IMR-90 (cell line): ENCODE results near the gene ACSBG1. TPM values are rescaled to one million over a fixed set of nuclear protein-coding genes. Genes with fewer than 3 reads are reported as not detected.

Experiments used
- ATAC-seq: fragments of 200-7000 bp; cut with Tn5 transposase; 2 replicates; pipeline ENCODE4 v1.9.1; 2020; ENCODE audit warnings: low read depth, mild to moderate bottlenecking, moderate library complexity
- BruUV-seq: library from RNA; stranded (reverse); fragments of 400-500 nt; replicated peaks from 2 replicates; lab custom pipeline; 2021; lab: Mats Ljungman, UMichigan
- CTCF ChIA-PET: fragments of 300-600 bp; formaldehyde crosslinking; extraction: SDS; loops from one replicate; lab custom pipeline; 2021; ENCODE audit warnings: antibody characterized with exemption; lab: Yijun Ruan, JAX
- POLR2A ChIA-PET: fragments of 300-600 bp; sonication (Branson Sonifier 250); formaldehyde crosslinking; loops from one replicate; lab custom pipeline; 2022; ENCODE audit warnings: antibody characterized with exemption; ENCODE audit not compliant: unreplicated experiment; lab: Charles Lee
- DNase-seq: peaks from one replicate; pipeline ENCODE4 v3.0.0; 2013
- H2AFZ ChIP-seq: replicated peaks from 2 replicates; pipeline ENCODE3; 2013; ENCODE audit warnings: low read length, mild to moderate bottlenecking; ENCODE audit not compliant: poor library complexity
- H2AK5ac ChIP-seq: 2 replicates; pipeline ENCODE4 v1.6.1; 2013; ENCODE audit warnings: low read depth, low read length, inconsistent platforms
- H2AK9ac ChIP-seq: replicated peaks from 2 replicates; pipeline ENCODE3; 2013; ENCODE audit warnings: mild to moderate bottlenecking, low read depth, low read length, moderate library complexity; ENCODE audit not compliant: poor library complexity
- H2BK120ac ChIP-seq: 2 replicates; pipeline ENCODE4 v1.6.1; 2013; ENCODE audit warnings: low read depth, low read length, inconsistent platforms
- H2BK15ac ChIP-seq: 3 replicates; pipeline ENCODE4 v1.6.1; 2013; ENCODE audit warnings: low read depth, low read length, inconsistent platforms
- H2BK20ac ChIP-seq: 2 replicates; pipeline ENCODE4 v1.6.1; 2013; ENCODE audit warnings: low read depth, mild to moderate bottlenecking, inconsistent platforms, low read length, moderate library complexity
- H2BK5ac ChIP-seq: 2 replicates; pipeline ENCODE4 v1.6.1; 2013; ENCODE audit warnings: mild to moderate bottlenecking, low read depth, low read length, inconsistent platforms; ENCODE audit not compliant: poor library complexity, severe bottlenecking
- H3K14ac ChIP-seq: replicated peaks from 2 replicates; pipeline ENCODE4 v1.6.1; 2013; ENCODE audit warnings: low read depth, low read length, inconsistent platforms
- H3K18ac ChIP-seq: 2 replicates; pipeline ENCODE4 v1.6.1; 2013; ENCODE audit warnings: low read depth, low read length, control low read depth
- H3K23ac ChIP-seq: 2 replicates; pipeline ENCODE4 v1.6.1; 2013; ENCODE audit warnings: low read depth, low read length, inconsistent platforms
- H3K27ac ChIP-seq: 2 replicates; pipeline ENCODE4 v1.5.1; 2013; ENCODE audit warnings: mild to moderate bottlenecking, control low read depth, low read length; ENCODE audit not compliant: insufficient read depth
- H3K27me3 ChIP-seq: 2 replicates; pipeline ENCODE4 v1.6.1; 2013; ENCODE audit warnings: low read length; ENCODE audit not compliant: control insufficient read depth, insufficient read depth
- H3K36me3 ChIP-seq: 2 replicates; pipeline ENCODE4 v1.6.1; 2013; ENCODE audit warnings: low read length, mixed read lengths; ENCODE audit not compliant: control insufficient read depth, insufficient read depth
- H3K4ac ChIP-seq: 2 replicates; pipeline ENCODE4 v1.6.1; 2013; ENCODE audit warnings: low read depth, low read length, inconsistent platforms
- H3K4me1 ChIP-seq: 2 replicates; pipeline ENCODE4 v1.6.1; 2013; ENCODE audit warnings: low read length, mixed read lengths; ENCODE audit not compliant: control insufficient read depth, insufficient read depth
- H3K4me2 ChIP-seq: 2 replicates; pipeline ENCODE4 v1.6.1; 2013; ENCODE audit warnings: low read depth, mild to moderate bottlenecking, control low read depth, low read length, moderate library complexity
- H3K4me3 ChIP-seq: 2 replicates; pipeline ENCODE4 v1.5.1; 2013; ENCODE audit warnings: low read depth, mild to moderate bottlenecking, control low read depth, low read length, moderate library complexity; ENCODE audit not compliant: insufficient read depth
- H3K56ac ChIP-seq: 2 replicates; pipeline ENCODE4 v1.6.1; 2013; ENCODE audit warnings: low read length, inconsistent platforms; ENCODE audit not compliant: insufficient read depth; ENCODE audit errors: extremely low read depth
- H3K79me1 ChIP-seq, 2 experiments: 2 replicates each; pipeline ENCODE4 v1.6.1; 2013; ENCODE audit warnings: low read length in 2 of 2, inconsistent platforms in 1 of 2, low read depth in 1 of 2
- H3K9ac ChIP-seq: 2 replicates; pipeline ENCODE4 v1.6.1; 2013; ENCODE audit warnings: low read depth, low read length, control low read depth
- H3K9me1 ChIP-seq: 2 replicates; pipeline ENCODE4 v1.6.1; 2013; ENCODE audit warnings: low read length, inconsistent platforms; ENCODE audit not compliant: insufficient read depth
- H3K9me3 ChIP-seq: 2 replicates; pipeline ENCODE4 v1.6.1; 2013; ENCODE audit warnings: low read length; ENCODE audit not compliant: control insufficient read depth, insufficient read depth
- H4K20me1 ChIP-seq: 2 replicates; pipeline ENCODE4 v1.6.1; 2013; ENCODE audit warnings: low read length, inconsistent platforms; ENCODE audit not compliant: insufficient read depth
- H4K5ac ChIP-seq: 2 replicates; pipeline ENCODE4 v1.6.1; 2013; ENCODE audit warnings: mild to moderate bottlenecking, low read depth, low read length, control low read depth
- H4K8ac ChIP-seq, 2 experiments: 2 replicates each; pipeline ENCODE4 v1.6.1; 2013; ENCODE audit warnings: low read depth in 2 of 2, low read length in 2 of 2, control low read depth in 1 of 2, inconsistent platforms in 1 of 2
- H4K91ac ChIP-seq: 2 replicates; pipeline ENCODE4 v1.6.1; 2013; ENCODE audit warnings: low read depth, low read length, inconsistent platforms; ENCODE audit not compliant: insufficient read depth
- BHLHE40 ChIP-seq: fragments of 150-350 bp; IDR thresholded peaks from 2 replicates; pipeline ENCODE4 v1.6.1; 2016; ENCODE audit warnings: mild to moderate bottlenecking, low read depth, low read length
- MAFK ChIP-seq: IDR thresholded peaks from 2 replicates; pipeline ENCODE4 v1.6.1; 2012; ENCODE audit warnings: low read depth, low read length, improper control_type of control experiment
- RAD21 ChIP-seq: IDR thresholded peaks from 2 replicates; pipeline ENCODE4 v1.6.1; 2012; ENCODE audit warnings: low read length, improper control_type of control experiment
- SMC3 ChIP-seq: fragments of 150-350 bp; IDR thresholded peaks from 2 replicates; pipeline ENCODE4 v1.6.1; 2016; ENCODE audit warnings: low read depth, mild to moderate bottlenecking, antibody characterized with exemption, low read length, moderate library complexity
- WGBS, 2 experiments: methylation state at CpG; one replicate each; pipeline versions ENCODE4 v1.1.5 to v1.1.7; 2013; ENCODE audit warnings: missing lambda C conversion rate in 2 of 2; ENCODE audit not compliant: insufficient read length in 1 of 2; ENCODE audit errors: extremely low coverage in 2 of 2; 5-methylcytosine and 5-hydroxymethylcytosine counted together
- dilution Hi-C: fragments of 300-500 bp; cut with HindIII; formaldehyde crosslinking; loops from one replicate; pipeline ENCODE4 v1.14.3; 2018; ENCODE audit warnings: low sequenced_read_pairs; ENCODE audit not compliant: unreplicated experiment
- in situ Hi-C: fragments of 300-500 bp; cut with MboI; formaldehyde crosslinking; loops from 3 replicates; pipeline ENCODE4 v1.14.3; 2019; ENCODE audit warnings: low sequenced_read_pairs, inconsistent platforms, mixed read lengths
- intact Hi-C: fragments of 100-400 bp; cut with micrococcal nuclease; formaldehyde crosslinking; loops from 2 replicates; pipeline ENCODE4 v1.10.0; 2022
- polyA plus RNA-seq, 3 experiments: library from polyadenylated mRNA; depleted of rRNA; stranded (reverse); fragments of >200 nt; gene quantifications; 2 replicates each; pipeline ENCODE4 v1.2.3, GENCODE V29; 2012; ENCODE audit warnings: low replicate concordance in 1 of 3
- total RNA-seq: library from RNA; depleted of rRNA; stranded (reverse); fragments of >200 nt; gene quantifications from 2 replicates; pipeline ENCODE4 v1.2.3, GENCODE V29; 2012
- TF ChIP-seq, protein P1 (sequence below): fragments of 150-350 bp; IDR thresholded peaks from 2 replicates; pipeline ENCODE4 v1.6.1; 2016; ENCODE audit warnings: low read depth, mild to moderate bottlenecking, low read length, moderate library complexity, borderline replicate concordance
- TF ChIP-seq, protein P2 (sequence below): conservative IDR thresholded peaks from 2 replicates; pipeline ENCODE4 v1.5.1; 2012; ENCODE audit warnings: mild to moderate bottlenecking, low read depth, low read length, improper control_type of control experiment

Gene ACSBG1
- total and polyA plus RNA-seq, 2 of the 4 experiments (the other 2 are of a cell fraction) = 0.02 TPM; not detected in 1

DNA sequence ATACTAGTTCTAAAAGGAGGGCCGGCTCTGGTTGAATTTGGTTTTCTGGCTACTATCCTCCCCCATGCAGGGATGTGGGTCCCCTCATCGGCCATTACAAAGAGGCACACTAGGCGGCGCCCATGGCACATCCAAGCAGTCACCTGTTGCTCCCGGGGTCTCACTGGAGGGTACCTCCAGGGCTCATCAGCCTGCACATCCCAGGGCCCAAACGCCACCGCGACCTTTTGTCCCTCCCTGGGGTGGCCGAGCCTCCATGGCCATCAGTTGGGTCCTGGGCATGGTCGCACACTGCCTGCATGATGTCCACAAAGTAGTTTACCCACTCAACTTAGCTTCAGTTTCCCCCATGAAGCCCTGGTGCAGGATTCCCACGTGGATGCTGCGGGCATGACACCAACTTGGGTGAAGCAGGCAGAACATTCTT lies 56.9 kb downstream of the ACSBG1 start:
- no TSS peak for BruUV-seq
- in situ Hi-C loops = no loop called here
- DNase-seq = no peak

More for the DNA sequence above, 56.9 kb downstream of the ACSBG1 start:
- ChIA-PET CTCF (interaction anchor here (0.6 to 1.5 kb wide), 6 partner anchors 13 to 245 kb away, joined by 3 read pairs; no protein-coding TSS in a partner anchor), POLR2A (no interaction called here)
- dilution Hi-C loops (no loop called here), intact Hi-C loops (loop anchor here (1.0 kb wide), 1 partner anchor 64 kb away; no protein-coding TSS in a partner anchor)
- H2AK9ac ChIP-seq = peak overlapping the region; percentile 19
- H2BK20ac ChIP-seq = no peak overlapping the region
- H3K23ac ChIP-seq = no peak overlapping the region
- no peak overlapping the region for H4K91ac ChIP-seq
- H4K5ac ChIP-seq = no peak overlapping the region
- no peak overlapping the region for H3K14ac ChIP-seq
- no peaks in the 10 kb centered on the region for H3K4me1 ChIP-seq
- H4K20me1 ChIP-seq = no peaks in the 10 kb centered on the region
- H2BK120ac ChIP-seq = no peak overlapping the region
- H3K9me3 ChIP-seq = no peaks in the 10 kb centered on the region
- H2AK5ac ChIP-seq = no peak overlapping the region
- H3K27me3 ChIP-seq = peaks cover 6% of the 10 kb centered on the region
- no peak overlapping the region for H3K4me2 ChIP-seq
- peaks cover 3% of the 10 kb centered on the region; the same call in 1 of the 2 replicates for H3K36me3 ChIP-seq
- no peak overlapping the region for H2AFZ ChIP-seq
- no peak overlapping the region for H2BK5ac ChIP-seq
- TF ChIP-seq RAD21 (peak; percentile 62), SMC3 (peak; percentile 55), MAFK (no peak), BHLHE40 (no peak)
- TF ChIP-seq, protein P1, sequence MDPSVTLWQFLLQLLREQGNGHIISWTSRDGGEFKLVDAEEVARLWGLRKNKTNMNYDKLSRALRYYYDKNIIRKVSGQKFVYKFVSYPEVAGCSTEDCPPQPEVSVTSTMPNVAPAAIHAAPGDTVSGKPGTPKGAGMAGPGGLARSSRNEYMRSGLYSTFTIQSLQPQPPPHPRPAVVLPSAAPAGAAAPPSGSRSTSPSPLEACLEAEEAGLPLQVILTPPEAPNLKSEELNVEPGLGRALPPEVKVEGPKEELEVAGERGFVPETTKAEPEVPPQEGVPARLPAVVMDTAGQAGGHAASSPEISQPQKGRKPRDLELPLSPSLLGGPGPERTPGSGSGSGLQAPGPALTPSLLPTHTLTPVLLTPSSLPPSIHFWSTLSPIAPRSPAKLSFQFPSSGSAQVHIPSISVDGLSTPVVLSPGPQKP = no peak
- TF ChIP-seq, protein P2, sequence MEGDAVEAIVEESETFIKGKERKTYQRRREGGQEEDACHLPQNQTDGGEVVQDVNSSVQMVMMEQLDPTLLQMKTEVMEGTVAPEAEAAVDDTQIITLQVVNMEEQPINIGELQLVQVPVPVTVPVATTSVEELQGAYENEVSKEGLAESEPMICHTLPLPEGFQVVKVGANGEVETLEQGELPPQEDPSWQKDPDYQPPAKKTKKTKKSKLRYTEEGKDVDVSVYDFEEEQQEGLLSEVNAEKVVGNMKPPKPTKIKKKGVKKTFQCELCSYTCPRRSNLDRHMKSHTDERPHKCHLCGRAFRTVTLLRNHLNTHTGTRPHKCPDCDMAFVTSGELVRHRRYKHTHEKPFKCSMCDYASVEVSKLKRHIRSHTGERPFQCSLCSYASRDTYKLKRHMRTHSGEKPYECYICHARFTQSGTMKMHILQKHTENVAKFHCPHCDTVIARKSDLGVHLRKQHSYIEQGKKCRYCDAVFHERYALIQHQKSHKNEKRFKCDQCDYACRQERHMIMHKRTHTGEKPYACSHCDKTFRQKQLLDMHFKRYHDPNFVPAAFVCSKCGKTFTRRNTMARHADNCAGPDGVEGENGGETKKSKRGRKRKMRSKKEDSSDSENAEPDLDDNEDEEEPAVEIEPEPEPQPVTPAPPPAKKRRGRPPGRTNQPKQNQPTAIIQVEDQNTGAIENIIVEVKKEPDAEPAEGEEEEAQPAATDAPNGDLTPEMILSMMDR = peak; percentile 59
- no peak overlapping the region for H3K56ac ChIP-seq
- WGBS, 2 experiments = 12% methylated on average over 5 of the region's 12 CpGs; no CpG with 5 or more reads in 1 of the 2 experiments
- H2BK15ac ChIP-seq = no peak overlapping the region
- H3K27ac ChIP-seq = no peak overlapping the region
- H3K4ac ChIP-seq = no peak overlapping the region
- no peaks in the 10 kb centered on the region; the same call in 1 of the 2 replicates for H3K9me1 ChIP-seq
- ATAC-seq = peak; percentile 68
- H3K4me3 ChIP-seq = no peak overlapping the region
- H3K79me1 ChIP-seq = no peaks in the 10 kb centered on the region
- no peak overlapping the region for H3K9ac ChIP-seq
- no peak overlapping the region for H3K18ac ChIP-seq
- no peak overlapping the region for H4K8ac ChIP-seq
